ENCODE data around the gene NFATC1. TPM values are rescaled to one million over a fixed set of nuclear protein-coding genes. Genes with fewer than 3 reads are reported as not detected.
"Not testable (repeated sequence)": the region's sequence is repeated elsewhere in the genome, so short reads cannot be mapped to it uniquely, and the experiment has no call there.

NFATC1 gene
- total RNA-seq, 2 experiments from 2014 or later, result 73.6 to 73.8 TPM

- CTCF ChIA-PET, result no interaction called here
- POLR2A ChIA-PET, result no interaction called here
Measured at GRCh38 chr18:79490626-79491041, 94.9 kb downstream of the NFATC1 start.

GRCh38 chr18:79491081-79491551 is 95.4 kb downstream of the NFATC1 start:
- ChIA-PET CTCF (no interaction called here), POLR2A (no interaction called here)

GRCh38 chr18:79493211-79493800 is 97.6 kb downstream of the NFATC1 start:
- CTCF ChIA-PET, result no interaction called here
- POLR2A ChIA-PET, result no interaction called here

- ChIA-PET CTCF (no interaction called here), POLR2A (no interaction called here)
Measured at GRCh38 chr18:79493801-79494211, 98.1 kb downstream of the NFATC1 start.

- CTCF ChIA-PET, result no interaction called here
- POLR2A ChIA-PET, result no interaction called here
Measured at GRCh38 chr18:79494936-79495335, 99.2 kb downstream of the NFATC1 start.

- CTCF ChIA-PET, result interaction anchor here (0.9 kb wide), 1 partner anchor 603 kb away, joined by 3 read pairs; no protein-coding TSS in a partner anchor
- POLR2A ChIA-PET, result no interaction called here
Measured at GRCh38 chr18:79495591-79496071, 99.9 kb downstream of the NFATC1 start.

GRCh38 chr18:79496237-79496977 is 100.7 kb downstream of the NFATC1 start:
- CTCF ChIA-PET, result interaction anchor here (0.9 kb wide), 1 partner anchor 604 kb away, joined by 3 read pairs; no protein-coding TSS in a partner anchor
- POLR2A ChIA-PET, result no interaction called here

- CTCF ChIA-PET, result no interaction called here
- POLR2A ChIA-PET, result no interaction called here
Measured at GRCh38 chr18:79496978-79497637, 101.4 kb downstream of the NFATC1 start.

GRCh38 chr18:79497638-79498081 is 101.9 kb downstream of the NFATC1 start:
- POLR2A ChIA-PET, result no interaction called here
- CTCF ChIA-PET, result no interaction called here

- POLR2A ChIA-PET, result no interaction called here
- CTCF ChIA-PET, result no interaction called here
Measured at GRCh38 chr18:79498662-79499061, 102.9 kb downstream of the NFATC1 start.

- CTCF ChIA-PET, result no interaction called here
- POLR2A ChIA-PET, result no interaction called here
Measured at GRCh38 chr18:79501006-79501405, 105.3 kb downstream of the NFATC1 start.

GRCh38 chr18:79502782-79503181 is 107.1 kb downstream of the NFATC1 start:
- POLR2A ChIA-PET, result no interaction called here
- CTCF ChIA-PET, result no interaction called here

GRCh38 chr18:79503406-79503805 is 107.7 kb downstream of the NFATC1 start:
- ChIA-PET POLR2A (no interaction called here), CTCF (no interaction called here)

- ChIA-PET CTCF (no interaction called here), POLR2A (no interaction called here)
Measured at GRCh38 chr18:79504034-79504433, 108.3 kb downstream of the NFATC1 start.

GRCh38 chr18:79504495-79504894 is 108.8 kb downstream of the NFATC1 start:
- POLR2A ChIA-PET, CTCF ChIA-PET: not testable (repeated sequence)

GRCh38 chr18:79505465-79505864 is 109.7 kb downstream of the NFATC1 start:
- POLR2A ChIA-PET, CTCF ChIA-PET: not testable (repeated sequence)

- ChIA-PET CTCF (no interaction called here), POLR2A (no interaction called here)
Measured at GRCh38 chr18:79506191-79507075, 110.7 kb downstream of the NFATC1 start.

GRCh38 chr18:79507076-79507545 is 111.4 kb downstream of the NFATC1 start:
- CTCF ChIA-PET, result no interaction called here
- POLR2A ChIA-PET, result no interaction called here

GRCh38 chr18:79507546-79508480 is 112.1 kb downstream of the NFATC1 start:
- POLR2A ChIA-PET, result no interaction called here
- CTCF ChIA-PET, result no interaction called here
